Inflammatory macrophage treated with lipopolysaccharide for 4 hours (primary cell): Measurements from ENCODE around the gene PROB1.
"Not testable (repeated sequence)": the region's sequence is repeated elsewhere in the genome, so short reads cannot be mapped to it uniquely, and the experiment has no call there.

Experiments
- DNase-seq: peaks from one replicate; pipeline ENCODE4 v3.0.0-alpha.2; 2020

The PROB1 gene

GRCh38 chr5:139392324-139392677 lies 2.6 kb downstream of the PROB1 start:
- no peak for DNase-seq

- peak; percentile 48 for DNase-seq
Observed at GRCh38 chr5:139391570-139392323, 3.2 kb downstream of the PROB1 start.

DNA sequence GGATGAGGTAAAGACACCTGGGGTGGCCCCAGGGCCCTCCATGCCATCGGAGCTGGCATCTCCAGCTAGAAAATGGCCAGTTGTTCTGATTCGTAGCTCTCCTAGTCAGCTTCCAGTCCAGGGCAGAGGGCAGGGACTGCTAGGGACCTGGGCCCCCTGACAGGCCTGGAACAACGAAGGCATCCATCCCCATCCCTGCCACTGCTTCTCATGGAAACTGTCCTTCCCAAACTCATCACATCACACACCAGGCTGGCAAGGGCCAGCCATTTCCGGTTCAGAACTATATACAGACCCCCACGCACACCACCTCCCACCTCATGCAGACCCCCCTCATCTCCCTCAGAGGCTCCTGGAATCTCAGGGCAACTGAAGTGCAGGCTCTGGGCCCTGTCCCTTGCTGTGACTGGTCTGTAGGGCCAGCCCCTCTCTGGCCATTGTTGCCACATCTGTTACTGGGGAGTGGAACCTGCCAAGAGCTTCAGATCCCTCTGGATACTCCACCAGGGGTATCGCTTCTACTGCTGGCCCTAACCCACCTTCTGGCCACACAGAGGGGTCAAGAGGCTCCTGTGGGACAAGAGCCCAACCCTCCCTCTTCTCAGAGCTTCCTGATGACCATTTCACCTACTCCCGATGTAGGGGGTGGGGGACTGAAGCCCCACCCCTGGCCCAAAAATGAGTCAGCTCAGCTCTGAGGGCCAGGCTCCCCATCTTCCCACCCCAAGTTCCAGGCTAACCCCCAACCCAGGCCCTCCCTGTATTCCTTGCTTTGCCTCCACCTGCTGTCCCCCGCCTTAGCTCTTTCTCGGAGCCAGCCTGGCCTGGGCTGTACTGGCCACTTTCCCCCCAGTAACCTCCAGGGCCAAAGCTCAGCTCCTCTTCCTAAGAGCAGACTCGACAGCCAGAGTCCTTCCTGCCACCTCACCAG lies 4.0 kb downstream of the PROB1 start:
- no peak for DNase-seq

DNA sequence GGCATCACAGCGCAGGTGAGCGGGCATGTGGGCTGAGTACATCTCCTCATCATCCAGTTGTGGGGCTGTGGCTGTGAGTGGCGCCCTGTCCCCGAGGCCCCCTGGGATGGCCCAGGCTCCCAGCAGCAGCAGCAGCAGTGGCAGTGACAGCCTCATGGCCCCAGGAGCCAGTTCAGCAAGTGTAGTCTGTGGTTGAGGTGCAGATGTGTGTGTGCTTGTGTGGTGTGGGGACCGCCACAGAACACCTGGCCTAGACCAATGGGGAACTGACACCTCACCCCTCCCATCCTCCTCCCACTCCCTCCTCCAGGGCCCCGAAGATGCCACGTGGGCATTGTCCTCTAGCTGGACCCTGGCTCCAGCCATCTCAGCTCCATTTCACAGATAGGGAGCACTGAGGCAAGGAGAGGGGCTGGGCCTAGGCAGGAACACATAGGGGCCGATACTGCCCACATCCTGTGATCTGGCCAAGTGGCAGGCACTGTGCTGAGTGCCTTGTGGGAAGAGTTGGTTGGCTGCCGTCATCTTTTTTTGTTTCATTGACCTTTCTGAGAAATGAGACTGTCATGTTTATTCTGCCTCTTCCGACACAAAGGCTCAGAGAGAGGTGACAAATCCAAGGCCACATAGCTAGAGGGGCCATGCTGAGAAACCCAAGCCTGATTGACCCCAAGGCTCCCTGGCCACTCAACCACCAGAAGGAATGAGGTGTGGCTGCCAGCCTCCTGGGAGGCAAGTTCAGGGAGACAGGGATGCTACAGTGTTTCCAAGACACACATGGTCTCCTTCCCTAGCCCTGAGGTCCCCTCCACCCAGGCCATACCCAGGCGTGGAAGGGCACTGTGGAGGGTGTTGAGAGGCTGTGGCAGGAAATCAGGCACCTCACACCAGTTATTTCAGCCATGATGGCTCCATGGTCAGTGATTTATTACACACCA lies 4.9 kb downstream of the PROB1 start, which contains the start of gene MZB1:
Gene MZB1, minus strand, starts transcription at position 213 of the 938 bp plus-strand sequence. Its CDS starts 57 bp downstream, at position 156.
- no peak for DNase-seq

GRCh38 chr5:139388198-139388821 lies 6.6 kb downstream of the PROB1 start:
- DNase-seq = no peak

DNA sequence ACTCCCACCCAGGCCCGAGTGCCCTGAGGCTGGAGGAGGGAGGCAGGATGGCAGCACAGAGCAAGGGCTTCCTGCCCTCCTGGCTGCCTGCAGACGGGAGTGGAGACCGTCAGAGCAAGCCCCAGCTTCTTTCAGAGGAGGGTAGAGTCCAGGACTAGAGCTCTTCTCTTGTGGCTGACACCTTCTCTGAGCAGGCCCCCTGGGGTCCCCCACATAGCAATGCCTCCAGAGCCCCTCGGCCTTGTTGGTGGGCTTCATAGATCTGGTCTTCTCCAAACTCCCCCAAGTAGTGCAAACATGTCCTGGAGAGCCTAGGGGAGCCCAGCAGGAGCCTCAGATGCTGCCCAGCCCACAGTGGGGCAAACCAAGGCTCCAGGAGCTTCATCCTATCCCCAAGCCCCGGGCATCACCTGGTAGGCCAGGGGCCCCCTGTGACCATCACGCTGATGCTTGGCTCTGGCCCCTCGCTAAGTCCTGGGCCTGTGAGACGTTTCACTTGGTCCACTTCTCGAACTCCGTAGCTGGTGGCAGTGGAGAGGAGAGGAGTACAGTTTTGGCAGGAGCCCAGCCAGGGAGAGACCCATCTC lies 7.2 kb downstream of the PROB1 start:
- DNase-seq = no peak

DNA sequence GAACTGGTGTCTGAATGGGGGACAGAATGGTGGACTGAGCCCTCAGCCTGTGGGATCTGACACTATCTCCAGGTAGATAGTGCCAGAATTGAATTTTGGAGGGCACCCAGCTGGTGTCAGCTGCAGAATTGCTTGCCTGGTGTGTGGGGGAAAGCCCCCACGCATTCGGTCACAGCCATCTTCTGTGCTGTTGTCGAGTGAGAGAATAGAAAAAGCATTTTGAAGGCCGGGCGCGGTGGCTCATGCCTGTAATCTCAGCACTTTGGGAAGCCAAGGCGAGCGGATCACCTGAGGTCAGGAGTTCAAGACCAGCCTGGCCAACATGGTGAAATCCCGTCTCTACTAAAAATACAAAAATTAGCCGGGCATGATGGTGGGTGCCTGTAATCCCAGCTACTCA lies 7.9 kb downstream of the PROB1 start:
- not testable (repeated sequence) for DNase-seq

DNA sequence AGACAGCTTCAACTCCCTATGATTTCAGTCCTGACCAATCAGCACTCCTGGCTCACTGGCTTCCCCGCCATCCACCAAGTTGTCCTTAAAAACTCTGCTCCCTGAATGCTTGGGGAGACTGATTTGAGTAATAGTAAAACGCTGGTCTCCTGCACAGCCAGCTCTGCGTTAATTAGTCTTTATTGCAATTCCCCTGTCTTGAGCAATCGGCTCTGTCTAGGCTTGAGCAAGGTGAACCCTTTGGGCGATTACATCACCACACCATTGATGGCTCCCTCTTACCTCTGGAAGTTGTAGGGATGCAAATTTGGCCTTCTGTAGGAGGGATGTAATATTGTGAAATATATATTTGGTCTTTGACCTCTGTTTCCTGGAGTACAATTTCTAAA lies 8.9 kb downstream of the PROB1 start:
- DNase-seq = peak; percentile 26

- peak; percentile 62 for DNase-seq
Observed at GRCh38 chr5:139385061-139386049, 9.5 kb downstream of the PROB1 start.

- no peak for DNase-seq
Observed at GRCh38 chr5:139384591-139385051, 10.3 kb downstream of the PROB1 start.

GRCh38 chr5:139383993-139384590 lies 10.8 kb downstream of the PROB1 start:
- DNase-seq = no peak

- DNase-seq = no peak
Observed at GRCh38 chr5:139383275-139383992, 11.5 kb downstream of the PROB1 start, which contains the start of gene SLC23A1. SLC23A1 (minus strand) TSS chr5:139383297; CDS start chr5:139383253, 44 bp downstream.

- no peak for DNase-seq
Observed at GRCh38 chr5:139382807-139383206, 12.1 kb downstream of the PROB1 start.

DNA sequence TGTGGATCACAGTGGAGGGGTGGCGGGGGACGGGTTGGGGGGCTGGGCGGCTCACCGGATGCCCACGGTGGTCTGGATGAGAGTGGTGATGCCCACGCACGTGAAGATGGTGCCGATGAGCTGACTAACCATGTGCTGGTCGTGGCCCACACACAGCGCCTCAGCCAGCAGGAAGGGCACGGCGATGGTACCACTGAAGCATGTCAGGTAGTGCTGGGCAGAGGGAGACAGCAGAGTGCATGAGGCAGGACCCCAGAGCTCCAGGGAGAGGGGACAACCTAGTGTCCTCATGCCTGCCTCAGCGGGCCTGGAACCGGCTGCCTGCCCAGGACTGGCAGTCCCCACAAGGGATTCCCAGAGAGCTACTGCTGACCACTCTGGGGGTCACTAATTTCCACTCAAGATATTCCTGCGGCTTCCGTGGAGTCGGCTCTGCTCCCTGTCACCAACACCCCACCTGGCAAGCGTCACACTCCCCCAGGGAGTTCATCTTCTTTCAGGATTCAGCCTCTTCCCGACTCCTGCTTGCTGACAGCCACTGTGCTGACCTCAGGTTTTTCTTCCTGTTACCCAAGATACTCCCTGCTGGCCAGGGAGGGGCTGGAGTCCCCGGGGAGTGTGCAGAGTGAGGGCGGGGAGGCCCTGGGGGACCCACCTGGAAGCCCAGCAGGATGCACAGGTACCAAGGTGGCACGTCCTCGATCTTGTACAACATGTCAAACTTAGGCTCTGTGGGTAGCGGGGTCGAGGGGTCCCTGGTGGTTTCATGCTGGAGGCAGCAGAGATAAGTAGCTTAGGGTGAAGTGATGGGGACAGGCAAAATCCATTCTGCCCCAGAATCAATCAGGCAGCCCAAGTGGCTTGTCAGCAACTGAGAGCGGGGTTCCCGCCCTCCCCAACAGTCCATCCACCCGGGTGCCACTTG lies 12.8 kb downstream of the PROB1 start:
- DNase-seq = no peak

DNA sequence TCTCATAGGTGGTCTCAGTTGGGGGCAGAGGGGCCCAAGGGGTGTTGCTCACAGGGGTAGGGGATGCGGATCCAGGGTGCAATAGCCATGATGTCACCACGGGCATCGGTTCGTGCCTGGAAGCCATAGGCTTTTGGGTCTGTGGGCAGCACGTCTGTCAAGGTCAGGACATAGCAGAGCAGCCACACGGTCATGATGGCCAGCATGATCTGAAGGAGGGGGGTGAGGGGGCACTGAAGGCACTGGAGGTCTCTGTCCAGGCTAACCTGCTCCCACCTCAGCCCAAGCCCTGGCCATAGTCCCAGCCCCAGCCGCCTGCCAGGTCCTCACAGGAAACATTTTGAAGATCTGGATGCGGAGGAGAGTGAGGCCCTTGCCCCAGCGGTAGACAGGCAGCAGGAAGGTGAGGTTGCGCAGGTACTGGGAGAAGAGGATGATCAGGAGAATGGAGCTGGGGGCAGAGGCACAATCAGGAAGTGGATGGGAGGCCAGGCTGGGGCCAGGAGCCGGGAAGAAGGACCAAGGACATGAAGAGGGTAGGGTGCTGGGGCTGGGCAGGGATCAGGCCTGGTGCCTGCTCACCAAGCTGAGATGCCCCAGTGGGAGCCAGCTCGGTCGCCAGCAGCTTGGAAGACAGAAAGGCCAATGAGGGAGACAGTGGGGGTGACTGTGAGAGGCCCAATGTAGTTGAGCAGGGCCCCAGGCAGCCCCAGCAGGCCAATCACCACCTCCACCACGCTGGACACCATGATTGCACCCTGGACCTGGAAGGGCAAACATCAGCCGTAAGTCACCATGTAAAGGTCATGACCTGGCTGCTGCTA lies 15.1 kb downstream of the PROB1 start:
- no peak for DNase-seq

- no peak for DNase-seq
Observed at GRCh38 chr5:139378941-139379361, 16.0 kb downstream of the PROB1 start.
